HCT116 (cell line): Measurements from ENCODE around the gene ABCC9. TPM values are rescaled to one million over a fixed set of nuclear protein-coding genes. Genes with fewer than 3 reads are reported as not detected.

Experiments
- ATAC-seq: fragments of 200-7000 bp; cut with Tn5 transposase; 2 replicates; pipeline ENCODE4 v1.9.1; 2020; ENCODE audit warnings: mild to moderate bottlenecking, moderate library complexity
- BruUV-seq: library from RNA; stranded (reverse); fragments of 400-500 nt; replicated peaks from 2 replicates; lab custom pipeline; 2021; lab: Mats Ljungman, UMichigan
- CTCF ChIA-PET: fragments of 300-600 bp; sonication (Branson Sonifier 250); formaldehyde crosslinking; loops from one replicate; lab custom pipeline; 2021; ENCODE audit warnings: antibody characterized with exemption; lab: Charles Lee
- POLR2A ChIA-PET: fragments of 300-600, 350-600 bp; sonication (Branson Sonifier 250); formaldehyde crosslinking; loops from one replicate; lab custom pipeline; 2021; ENCODE audit warnings: antibody characterized with exemption; lab: Charles Lee
- RAD21 ChIA-PET, 2 experiments: fragments of 300-600 bp; sonication (Branson Sonifier 250); formaldehyde crosslinking; loops; one replicate each; lab custom pipeline; 2023; ENCODE audit warnings: low total read pairs in 2 of 2; ENCODE audit not compliant: uncharacterized antibody in 2 of 2, unreplicated experiment in 2 of 2, low non-redundant PET in 1 of 2; lab: Charles Lee
- DNase-seq: peaks from one replicate; pipeline ENCODE4 v3.0.0-alpha.2; 2010; ENCODE audit warnings: low read depth, low spot score
- H2AFZ ChIP-seq: fragments of 200-600 bp; shearing (Covaris generic), sonication (generic); 2 replicates; pipeline ENCODE4 v1.6.1; 2017; ENCODE audit warnings: low read depth, mixed run types, mixed read lengths, antibody characterized with exemption, low read length; ENCODE audit not compliant: poor library complexity, severe bottlenecking
- H3K27ac ChIP-seq: 2 replicates; pipeline ENCODE4 v1.5.1; 2012; ENCODE audit warnings: low read depth, low read length
- H3K27me3 ChIP-seq: fragments of 200-600 bp; sonication (generic); 2 replicates; pipeline ENCODE4 v1.6.1; 2016; ENCODE audit warnings: mixed run types, low read length, mixed read lengths; ENCODE audit not compliant: insufficient read depth
- H3K36me3 ChIP-seq, 2 experiments: fragments of 200-500 bp in 1 of 2; fragments of 200-600 bp in 1 of 2; sonication (Bioruptor generic) in 1 of 2; sonication (generic) in 1 of 2; 2 replicates each; pipeline versions ENCODE4 v1.5.1 to v1.6.1; 2014 to 2016; ENCODE audit warnings: low read length in 2 of 2, inconsistent platforms in 1 of 2, mixed read lengths in 1 of 2, mixed run types in 1 of 2; ENCODE audit not compliant: insufficient read depth in 2 of 2, control insufficient read depth in 1 of 2
- H3K4me1 ChIP-seq, 2 experiments: fragments of 200-600 bp in 1 of 2; sonication (generic) in 1 of 2; 2 replicates each; pipeline versions ENCODE4 v1.5.1 to v1.6.1; 2012 to 2017; ENCODE audit warnings: low read length in 2 of 2, inconsistent platforms in 1 of 2, mild to moderate bottlenecking in 1 of 2, mixed read lengths in 1 of 2, mixed run types in 1 of 2, moderate library complexity in 1 of 2; ENCODE audit not compliant: insufficient read depth in 2 of 2, control insufficient read depth in 1 of 2
- H3K4me2 ChIP-seq: fragments of 200-600 bp; sonication (generic); 2 replicates; pipeline ENCODE4 v1.6.1; 2017; ENCODE audit warnings: mixed run types, low read length, mixed read lengths
- H3K4me3 ChIP-seq, 2 experiments: fragments of 200-600 bp in 1 of 2; sonication (generic) in 1 of 2; replicated peaks in 1 of 2; 2 replicates each; pipeline ENCODE4 v1.5.1; 2011 to 2016; ENCODE audit warnings: low read length in 2 of 2, control low read depth in 1 of 2, low read depth in 1 of 2, mild to moderate bottlenecking in 1 of 2, mixed read lengths in 1 of 2, mixed run types in 1 of 2
- H3K79me2 ChIP-seq: fragments of 200-600 bp; sonication (generic); 2 replicates; pipeline ENCODE4 v1.6.1; 2017; ENCODE audit warnings: mild to moderate bottlenecking, mixed run types, low read length, moderate library complexity, mixed read lengths; ENCODE audit not compliant: insufficient read depth
- H3K9ac ChIP-seq: fragments of 200-600 bp; sonication (generic); 2 replicates; pipeline ENCODE4 v1.6.1; 2016; ENCODE audit warnings: low read length, mixed read lengths
- H3K9me2 ChIP-seq: fragments of 200-600 bp; sonication (generic), shearing (Covaris generic); 2 replicates; pipeline ENCODE4 v1.6.1; 2017; ENCODE audit warnings: mixed run types, mild to moderate bottlenecking, moderate library complexity; ENCODE audit not compliant: insufficient read depth
- H3K9me3 ChIP-seq, 2 experiments: fragments of 200-500 bp in 1 of 2; fragments of 200-600 bp in 1 of 2; sonication (Bioruptor generic) in 1 of 2; sonication (generic) in 1 of 2; 2 replicates each; pipeline ENCODE4 v1.6.1; 2014 to 2017; ENCODE audit warnings: low read length in 2 of 2, mixed read lengths in 2 of 2, inconsistent platforms in 1 of 2, low read depth in 1 of 2, mild to moderate bottlenecking in 1 of 2, mixed run types in 1 of 2, moderate library complexity in 1 of 2; ENCODE audit not compliant: control insufficient read depth in 1 of 2, insufficient read depth in 1 of 2
- H4K20me1 ChIP-seq: fragments of 200-600 bp; sonication (generic), shearing (Covaris generic); 2 replicates; pipeline ENCODE4 v1.6.1; 2017; ENCODE audit warnings: mixed run types, mild to moderate bottlenecking, moderate library complexity; ENCODE audit not compliant: insufficient read depth
- CEBPB ChIP-seq: IDR thresholded peaks from 2 replicates; pipeline ENCODE4 v1.6.1; 2012; ENCODE audit warnings: low read depth
- ELF1 ChIP-seq: IDR thresholded peaks from 2 replicates; pipeline ENCODE4 v1.6.1; 2012; ENCODE audit warnings: low read depth, borderline replicate concordance
- EZH2 ChIP-seq: fragments of 200-600 bp; sonication (generic); IDR thresholded peaks from 2 replicates; pipeline ENCODE4 v1.6.1; 2017; ENCODE audit warnings: antibody characterized with exemption, mixed run types
- JUND ChIP-seq: IDR thresholded peaks from 2 replicates; pipeline ENCODE4 v1.6.1; 2012
- POLR2AphosphoS5 ChIP-seq: IDR thresholded peaks from 2 replicates; pipeline ENCODE4 v1.6.1; 2011; ENCODE audit warnings: mild to moderate bottlenecking, low read depth, low read length, moderate library complexity
- RAD21 ChIP-seq: IDR thresholded peaks from 2 replicates; pipeline ENCODE4 v1.6.1; 2012; ENCODE audit warnings: low read depth, mild to moderate bottlenecking
- REST ChIP-seq: IDR thresholded peaks from 2 replicates; pipeline ENCODE4 v1.6.1; 2012; ENCODE audit warnings: low read depth
- SIN3A ChIP-seq: IDR thresholded peaks from 2 replicates; pipeline ENCODE4 v1.6.1; 2012; ENCODE audit warnings: low read depth
- SP1 ChIP-seq: IDR thresholded peaks from 2 replicates; pipeline ENCODE4 v1.6.1; 2012; ENCODE audit warnings: low read depth
- SRF ChIP-seq: IDR thresholded peaks from 2 replicates; pipeline ENCODE4 v1.6.1; 2012; ENCODE audit warnings: low read depth
- TCF7L2 ChIP-seq: IDR thresholded peaks from 2 replicates; pipeline ENCODE4 v1.7.0; 2011; ENCODE audit warnings: borderline replicate concordance, inconsistent platforms; ENCODE audit not compliant: insufficient read depth, insufficient read length; ENCODE audit errors: extremely low read depth
- YY1 ChIP-seq: IDR thresholded peaks from 2 replicates; pipeline ENCODE4 v1.6.1; 2011; ENCODE audit warnings: low read length, low read depth, moderate library complexity, mild to moderate bottlenecking; ENCODE audit not compliant: insufficient replicate concordance; ENCODE audit errors: extremely low read depth
- ZBTB33 ChIP-seq: IDR thresholded peaks from 2 replicates; pipeline ENCODE4 v1.6.1; 2011; ENCODE audit warnings: mild to moderate bottlenecking, low read length, moderate library complexity; ENCODE audit not compliant: insufficient replicate concordance; ENCODE audit errors: extremely low read depth
- ZFX ChIP-seq: fragments of 450-650 bp; IDR thresholded peaks from 2 replicates; pipeline ENCODE4 v1.6.1; 2017
- intact Hi-C: fragments of 100-400 bp; cut with micrococcal nuclease; formaldehyde crosslinking; loops from 2 replicates; pipeline ENCODE4 v1.10.0; 2022
- total RNA-seq: library from RNA; stranded (reverse); gene quantifications from one replicate; pipeline ENCODE4 v1.2.1, GENCODE V29; 2021; ENCODE audit not compliant: unreplicated experiment
- TF ChIP-seq, protein P1 (sequence below): IDR thresholded peaks from 2 replicates; pipeline ENCODE4 v1.6.1; 2012
- TF ChIP-seq, protein P2 (sequence below), 3 experiments: fragments of 200-600 bp in 1 of 3; sonication (generic) in 1 of 3; IDR thresholded peaks in 2 of 3; conservative IDR thresholded peaks in 1 of 3; 2 replicates each; pipeline ENCODE4 v1.5.1; 2012 to 2017; ENCODE audit warnings: low read depth in 2 of 3, low read length in 2 of 3, antibody characterized with exemption in 1 of 3, borderline replicate concordance in 1 of 3, control low read depth in 1 of 3, mild to moderate bottlenecking in 1 of 3, mixed read lengths in 1 of 3, mixed run types in 1 of 3, moderate library complexity in 1 of 3; ENCODE audit not compliant: insufficient read depth in 1 of 3
- TF ChIP-seq, protein P3 (sequence below): IDR thresholded peaks from 2 replicates; pipeline ENCODE4 v1.6.1; 2012

The ABCC9 gene
- total RNA-seq, 1 experiment from 2014 or later, result 0.05 TPM

GRCh38 chr12:21809100-21809499 is 132.1 kb downstream of the ABCC9 start:
- Histone ChIP-seq H3K9me2 (no peaks in the 10 kb centered on the region), H3K9ac (no peak overlapping the region), H3K36me3 (no peaks in the 10 kb centered on the region), H3K79me2 (no peaks in the 10 kb centered on the region), H3K4me3 (no peak overlapping the region), H3K27ac (no peak overlapping the region), H3K27me3 (no peaks in the 10 kb centered on the region), H3K4me2 (no peak overlapping the region), H3K9me3 (no peaks in the 10 kb centered on the region), H2AFZ (no peak overlapping the region), H4K20me1 (no peaks in the 10 kb centered on the region), H3K4me1 (no peaks in the 10 kb centered on the region)
- DNase-seq, result no peak
- RAD21 ChIA-PET, result no interaction called here
- no TSS peak for BruUV-seq
- no peak for ATAC-seq
- CTCF ChIA-PET, result no interaction called here
- POLR2A ChIA-PET, result no interaction called here
- intact Hi-C loops, result no loop called here
- TF ChIP-seq, protein P1, sequence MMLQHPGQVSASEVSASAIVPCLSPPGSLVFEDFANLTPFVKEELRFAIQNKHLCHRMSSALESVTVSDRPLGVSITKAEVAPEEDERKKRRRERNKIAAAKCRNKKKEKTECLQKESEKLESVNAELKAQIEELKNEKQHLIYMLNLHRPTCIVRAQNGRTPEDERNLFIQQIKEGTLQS, result no peak
- TF ChIP-seq, protein P2, sequence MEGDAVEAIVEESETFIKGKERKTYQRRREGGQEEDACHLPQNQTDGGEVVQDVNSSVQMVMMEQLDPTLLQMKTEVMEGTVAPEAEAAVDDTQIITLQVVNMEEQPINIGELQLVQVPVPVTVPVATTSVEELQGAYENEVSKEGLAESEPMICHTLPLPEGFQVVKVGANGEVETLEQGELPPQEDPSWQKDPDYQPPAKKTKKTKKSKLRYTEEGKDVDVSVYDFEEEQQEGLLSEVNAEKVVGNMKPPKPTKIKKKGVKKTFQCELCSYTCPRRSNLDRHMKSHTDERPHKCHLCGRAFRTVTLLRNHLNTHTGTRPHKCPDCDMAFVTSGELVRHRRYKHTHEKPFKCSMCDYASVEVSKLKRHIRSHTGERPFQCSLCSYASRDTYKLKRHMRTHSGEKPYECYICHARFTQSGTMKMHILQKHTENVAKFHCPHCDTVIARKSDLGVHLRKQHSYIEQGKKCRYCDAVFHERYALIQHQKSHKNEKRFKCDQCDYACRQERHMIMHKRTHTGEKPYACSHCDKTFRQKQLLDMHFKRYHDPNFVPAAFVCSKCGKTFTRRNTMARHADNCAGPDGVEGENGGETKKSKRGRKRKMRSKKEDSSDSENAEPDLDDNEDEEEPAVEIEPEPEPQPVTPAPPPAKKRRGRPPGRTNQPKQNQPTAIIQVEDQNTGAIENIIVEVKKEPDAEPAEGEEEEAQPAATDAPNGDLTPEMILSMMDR (IDR thresholded peaks at IDR 0.05 in 2 of 3, conservative IDR thresholded peaks at IDR 0.05 in 1 of 3; ENCODE audit: borderline replicate concordance in 1 of 3, insufficient read depth in 1 of 3, low read depth in 2 of 3, low read length in 2 of 3), result no peak
- TF ChIP-seq ELF1, result no peak
- TF ChIP-seq SP1, result no peak
- no peak for TF ChIP-seq ZFX
- TF ChIP-seq JUND, result no peak
- TF ChIP-seq SRF, result no peak
- TF ChIP-seq YY1, result no peak
- TF ChIP-seq REST, result no peak
- no peak for TF ChIP-seq TCF7L2
- no peak for TF ChIP-seq SIN3A
- TF ChIP-seq, protein P3, sequence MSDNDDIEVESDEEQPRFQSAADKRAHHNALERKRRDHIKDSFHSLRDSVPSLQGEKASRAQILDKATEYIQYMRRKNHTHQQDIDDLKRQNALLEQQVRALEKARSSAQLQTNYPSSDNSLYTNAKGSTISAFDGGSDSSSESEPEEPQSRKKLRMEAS, result no peak
- no peak for TF ChIP-seq ZBTB33
- no peak for TF ChIP-seq POLR2AphosphoS5
- TF ChIP-seq RAD21, result no peak
- no peak for TF ChIP-seq EZH2
- no peak for TF ChIP-seq CEBPB
